ENCODE results near the gene COL9A3.

The COL9A3 gene

DNA sequence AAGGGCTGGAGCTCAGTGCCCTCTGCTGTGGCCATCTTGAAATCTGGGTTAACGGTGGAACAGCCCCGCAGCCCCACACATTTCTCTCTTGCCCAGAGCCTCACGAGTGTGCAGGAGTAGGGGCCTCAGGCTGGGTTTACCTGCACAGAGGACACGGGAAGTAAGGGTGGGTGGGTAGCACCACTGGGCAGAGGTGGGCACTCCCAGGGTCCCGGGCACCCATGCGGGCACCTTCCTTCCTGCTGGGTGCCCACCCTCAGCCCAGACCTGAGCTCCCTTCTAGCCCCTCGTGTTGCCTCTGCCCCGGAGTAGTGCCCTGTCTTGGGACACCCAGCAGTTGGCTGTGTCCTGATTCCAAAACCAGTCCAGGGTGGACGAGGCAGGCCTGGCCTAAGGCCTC, 11.2 kb downstream of the COL9A3 start:
- Histone ChIP-seq H3K9me3 (no peaks in the 10 kb centered on the region), H3K4me1 (peaks cover 0 to 24% (median 8%) of the 10 kb centered on the region in 4 donors), H3K4me3 (no peak overlapping the region), H3K36me3 (no peaks in the 10 kb centered on the region), H3K27ac (no peak overlapping the region), H3K27me3 (peaks cover 0 to 52% of the 10 kb centered on the region in 2 donors)
- no peak for DNase-seq
- intact Hi-C loops (cut with DNase I; ENCODE audit: low total_unique reads): no loop called here
- TF ChIP-seq, protein P1, sequence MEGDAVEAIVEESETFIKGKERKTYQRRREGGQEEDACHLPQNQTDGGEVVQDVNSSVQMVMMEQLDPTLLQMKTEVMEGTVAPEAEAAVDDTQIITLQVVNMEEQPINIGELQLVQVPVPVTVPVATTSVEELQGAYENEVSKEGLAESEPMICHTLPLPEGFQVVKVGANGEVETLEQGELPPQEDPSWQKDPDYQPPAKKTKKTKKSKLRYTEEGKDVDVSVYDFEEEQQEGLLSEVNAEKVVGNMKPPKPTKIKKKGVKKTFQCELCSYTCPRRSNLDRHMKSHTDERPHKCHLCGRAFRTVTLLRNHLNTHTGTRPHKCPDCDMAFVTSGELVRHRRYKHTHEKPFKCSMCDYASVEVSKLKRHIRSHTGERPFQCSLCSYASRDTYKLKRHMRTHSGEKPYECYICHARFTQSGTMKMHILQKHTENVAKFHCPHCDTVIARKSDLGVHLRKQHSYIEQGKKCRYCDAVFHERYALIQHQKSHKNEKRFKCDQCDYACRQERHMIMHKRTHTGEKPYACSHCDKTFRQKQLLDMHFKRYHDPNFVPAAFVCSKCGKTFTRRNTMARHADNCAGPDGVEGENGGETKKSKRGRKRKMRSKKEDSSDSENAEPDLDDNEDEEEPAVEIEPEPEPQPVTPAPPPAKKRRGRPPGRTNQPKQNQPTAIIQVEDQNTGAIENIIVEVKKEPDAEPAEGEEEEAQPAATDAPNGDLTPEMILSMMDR (IDR thresholded peaks at IDR 0.05): no peak

DNA sequence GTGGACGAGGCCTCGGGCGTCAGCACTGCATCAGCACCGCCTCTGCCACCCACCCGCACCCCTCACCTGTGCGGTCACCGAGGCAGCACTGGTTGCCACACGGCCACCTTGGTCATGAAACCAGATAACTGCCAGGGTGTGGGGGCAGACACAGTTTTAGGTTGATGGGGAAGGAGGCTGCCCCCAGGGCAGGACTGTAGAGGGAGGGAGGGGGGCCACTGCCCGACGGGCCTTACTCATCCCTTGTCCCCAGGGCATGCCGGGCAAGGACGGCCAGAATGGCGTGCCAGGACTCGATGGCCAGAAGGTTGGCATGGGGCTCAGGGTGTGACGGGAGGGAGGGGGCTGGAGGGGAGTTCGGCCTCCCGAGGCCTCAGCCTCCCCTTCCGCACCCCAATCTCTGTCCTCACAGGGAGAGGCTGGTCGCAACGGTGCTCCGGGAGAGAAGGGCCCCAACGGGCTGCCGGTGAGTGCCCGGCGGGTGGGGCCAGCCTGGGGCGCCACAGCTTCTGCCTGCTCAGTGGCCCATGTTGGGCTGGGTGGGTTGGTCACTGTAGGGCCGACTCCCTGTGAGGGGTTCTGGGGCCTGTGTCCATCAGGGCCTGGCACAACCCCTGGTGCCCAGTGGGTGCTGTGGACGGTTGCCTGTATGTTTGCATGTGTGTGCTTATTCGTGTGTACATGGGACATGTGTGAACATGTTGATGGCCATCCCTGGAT, 11.8 kb downstream of the COL9A3 start:
- H3K4me1 ChIP-seq: peaks cover 0 to 24% (median 8%) of the 10 kb centered on the region in 4 donors
- peaks cover 0 to 52% of the 10 kb centered on the region in 2 donors for H3K27me3 ChIP-seq
- TF ChIP-seq, protein P1 (IDR thresholded peaks at IDR 0.05): no peak
- H3K4me3 ChIP-seq: no peak overlapping the region
- no peaks in the 10 kb centered on the region for H3K9me3 ChIP-seq
- no peaks in the 10 kb centered on the region for H3K36me3 ChIP-seq
- intact Hi-C loops (cut with DNase I; ENCODE audit: low total_unique reads): no loop called here
- no peak for DNase-seq
- H3K27ac ChIP-seq: no peak overlapping the region

DNA sequence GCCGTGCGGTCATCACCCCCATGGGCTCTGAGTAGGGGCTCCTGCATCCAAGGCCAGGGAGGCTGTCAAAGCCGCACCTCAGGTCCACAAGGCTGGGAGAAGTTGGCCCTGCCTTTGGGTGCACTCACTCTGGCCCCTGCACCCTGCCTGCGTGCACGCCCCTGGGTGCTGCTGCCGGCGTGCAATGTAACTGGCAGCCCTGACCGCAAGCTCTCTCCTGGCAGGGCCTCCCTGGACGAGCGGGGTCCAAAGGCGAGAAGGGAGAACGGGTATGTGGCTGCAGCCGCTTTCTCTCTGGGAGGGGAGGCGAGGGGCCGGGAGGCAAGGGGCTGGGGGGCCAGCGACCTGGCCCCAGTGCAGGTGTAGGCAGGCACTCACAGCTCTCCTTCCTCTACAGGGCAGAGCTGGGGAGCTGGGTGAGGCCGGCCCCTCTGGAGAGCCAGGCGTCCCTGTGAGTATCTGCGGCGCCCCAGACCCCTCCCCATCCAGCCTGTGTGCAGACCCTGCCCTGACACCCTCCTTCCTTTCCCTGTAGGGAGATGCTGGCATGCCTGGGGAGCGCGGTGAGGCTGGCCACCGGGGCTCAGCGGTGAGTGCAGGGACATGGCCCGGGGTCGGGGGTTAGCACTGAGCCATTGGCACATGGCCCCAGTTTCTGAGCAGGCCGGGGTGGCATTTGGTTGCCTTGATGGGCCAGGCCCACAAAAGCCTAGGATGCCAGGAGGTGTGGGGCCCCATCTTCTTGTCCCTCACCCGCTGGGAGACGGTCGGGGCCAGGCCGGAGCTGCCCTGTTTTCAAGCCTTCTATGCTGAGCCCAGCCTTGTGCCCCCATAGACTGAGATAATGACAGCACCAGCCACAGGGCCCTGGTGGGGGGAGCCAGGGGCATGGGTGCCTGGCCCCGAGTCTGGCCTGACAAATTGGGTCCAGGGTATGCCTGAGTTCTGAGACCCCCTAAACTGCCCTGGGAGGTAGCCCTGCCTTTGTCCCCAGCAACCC, 12.7 kb downstream of the COL9A3 start:
- Histone ChIP-seq H3K36me3 (no peaks in the 10 kb centered on the region), H3K4me3 (no peak overlapping the region), H3K27ac (no peak overlapping the region), H3K4me1 (peaks cover 0 to 19% (median 4%) of the 10 kb centered on the region in 4 donors), H3K9me3 (no peaks in the 10 kb centered on the region), H3K27me3 (peaks cover 0 to 48% of the 10 kb centered on the region in 2 donors)
- TF ChIP-seq, protein P1 (IDR thresholded peaks at IDR 0.05): no peak
- intact Hi-C loops (cut with DNase I; ENCODE audit: low total_unique reads): no loop called here
- DNase-seq: no peak

DNA sequence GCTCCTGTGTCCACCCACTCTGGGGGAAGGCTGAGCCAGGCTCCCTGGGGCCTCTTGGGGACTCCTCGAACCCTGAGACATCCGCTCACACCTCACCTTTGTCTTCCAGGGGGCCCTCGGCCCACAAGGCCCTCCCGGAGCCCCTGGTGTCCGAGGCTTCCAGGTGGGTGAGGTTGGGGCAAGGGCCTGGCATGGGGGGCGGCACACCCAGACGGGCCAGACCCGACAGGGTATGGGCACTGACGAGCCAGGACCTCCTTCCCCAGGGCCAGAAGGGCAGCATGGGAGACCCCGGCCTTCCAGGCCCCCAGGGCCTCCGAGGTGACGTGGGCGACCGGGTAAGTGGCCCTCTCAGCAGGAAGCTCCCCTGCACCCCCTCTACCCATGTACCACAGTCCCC, 13.4 kb downstream of the COL9A3 start:
- TF ChIP-seq, protein P1 (IDR thresholded peaks at IDR 0.05): no peak
- peaks cover 0 to 44% of the 10 kb centered on the region in 2 donors for H3K27me3 ChIP-seq
- intact Hi-C loops (cut with DNase I; ENCODE audit: low total_unique reads): no loop called here
- H3K4me1 ChIP-seq: peaks cover 0 to 15% (median 0%) of the 10 kb centered on the region in 4 donors
- H3K4me3 ChIP-seq: no peak overlapping the region
- no peaks in the 10 kb centered on the region for H3K36me3 ChIP-seq
- H3K9me3 ChIP-seq: no peaks in the 10 kb centered on the region
- no peak overlapping the region for H3K27ac ChIP-seq
- DNase-seq: no peak

DNA sequence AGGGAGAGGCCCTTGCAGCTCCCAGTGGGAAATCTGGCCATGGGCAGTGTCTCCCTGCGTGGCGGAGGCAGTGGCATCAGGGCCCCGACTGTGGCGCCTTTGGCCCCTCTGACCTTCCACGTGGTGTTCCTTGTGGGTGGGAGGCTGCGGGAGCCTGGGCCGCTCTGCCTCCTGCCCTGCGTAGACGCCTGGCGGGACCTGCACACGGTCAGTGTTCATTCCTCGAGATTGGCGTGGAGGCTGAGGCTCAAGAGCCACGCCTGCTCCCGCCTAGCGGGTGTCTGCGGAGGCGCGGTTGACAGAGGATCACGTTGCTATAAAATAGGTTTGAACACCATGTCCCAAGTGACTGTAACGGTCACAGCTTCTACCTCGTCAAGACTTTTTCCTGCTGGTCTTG, 14.0 kb downstream of the COL9A3 start:
- H3K27ac ChIP-seq: no peak overlapping the region
- H3K36me3 ChIP-seq: no peaks in the 10 kb centered on the region
- no peaks in the 10 kb centered on the region for H3K9me3 ChIP-seq
- H3K27me3 ChIP-seq: peaks cover 0 to 42% of the 10 kb centered on the region in 2 donors
- peaks cover 0 to 15% (median 0%) of the 10 kb centered on the region in 4 donors for H3K4me1 ChIP-seq
- DNase-seq: no peak
- TF ChIP-seq, protein P1 (IDR thresholded peaks at IDR 0.05): no peak
- intact Hi-C loops (cut with DNase I; ENCODE audit: low total_unique reads): no loop called here
- no peak overlapping the region for H3K4me3 ChIP-seq
